Endometrial microvascular endothelial cells (primary cell): ENCODE results near the gene RILPL1. TPM values are rescaled to one million over a fixed set of nuclear protein-coding genes. Genes with fewer than 3 reads are reported as not detected.
"Not testable (repeated sequence)": the region's sequence is repeated elsewhere in the genome, so short reads cannot be mapped to it uniquely, and the experiment has no call there.

ENCODE experiments used
- in situ Hi-C: cut with HindIII; loops from 2 replicates; pipeline ENCODE4 v1.10.0; 2017; ENCODE audit warnings: low sequenced_read_pairs, low pct_unique_long_range_greater_than_20kb; ENCODE audit errors: inconsistent ontology term
- total RNA-seq: library from RNA; depleted of rRNA; stranded (reverse); fragments of >200 nt; gene quantifications from one replicate; pipeline ENCODE4 v1.2.3, GENCODE V29; 2015; ENCODE audit errors: inconsistent ontology term

RILPL1 gene
- total RNA-seq, 1 donor from 2014 or later = 7.6 TPM

DNA sequence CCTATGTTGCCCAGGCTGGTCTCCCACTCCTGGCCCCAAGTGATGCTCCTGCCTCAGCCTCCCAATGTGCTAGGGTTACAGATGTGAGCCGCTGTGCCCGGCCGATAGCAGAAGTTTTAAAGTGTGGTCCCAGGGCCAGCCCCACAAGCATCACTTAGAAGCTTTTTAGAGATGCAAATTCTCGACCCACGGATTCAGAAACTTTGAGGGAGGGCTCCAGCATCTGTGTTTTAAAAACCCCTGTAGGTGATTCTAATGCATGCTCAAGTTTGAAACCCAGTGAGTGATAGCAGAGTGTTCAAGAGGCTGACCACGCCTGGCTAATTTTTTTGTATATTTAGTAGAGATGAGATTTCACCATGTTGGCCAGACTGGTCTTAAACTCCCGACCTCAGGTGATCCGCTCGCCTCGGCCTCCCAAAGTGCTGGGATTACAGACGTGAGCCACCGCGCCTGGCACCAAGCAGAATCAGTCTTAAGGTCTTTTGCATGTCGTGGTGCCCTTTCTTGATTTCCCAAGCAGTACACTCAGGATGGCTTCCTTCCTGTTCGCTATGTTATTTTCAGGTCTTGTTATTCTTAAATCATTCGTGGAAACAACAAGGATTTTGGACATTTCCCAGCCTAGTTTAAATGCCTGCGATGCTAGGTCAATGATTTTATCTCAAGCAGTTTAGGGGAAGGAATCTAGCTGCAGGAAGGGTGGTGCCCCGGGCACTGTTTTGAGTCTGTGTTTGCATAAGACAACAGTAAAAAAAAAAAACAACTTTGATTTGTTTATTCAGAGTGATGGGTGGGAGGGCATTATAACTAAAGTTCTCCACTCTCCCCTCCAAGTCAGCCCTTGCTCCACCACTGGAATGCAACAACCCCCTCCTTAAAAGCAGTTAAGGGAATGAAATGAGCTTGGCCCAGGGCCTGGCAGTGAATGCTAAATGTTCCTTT, 87.9 kb downstream of the RILPL1 start:
- in situ Hi-C loops = no loop called here

DNA sequence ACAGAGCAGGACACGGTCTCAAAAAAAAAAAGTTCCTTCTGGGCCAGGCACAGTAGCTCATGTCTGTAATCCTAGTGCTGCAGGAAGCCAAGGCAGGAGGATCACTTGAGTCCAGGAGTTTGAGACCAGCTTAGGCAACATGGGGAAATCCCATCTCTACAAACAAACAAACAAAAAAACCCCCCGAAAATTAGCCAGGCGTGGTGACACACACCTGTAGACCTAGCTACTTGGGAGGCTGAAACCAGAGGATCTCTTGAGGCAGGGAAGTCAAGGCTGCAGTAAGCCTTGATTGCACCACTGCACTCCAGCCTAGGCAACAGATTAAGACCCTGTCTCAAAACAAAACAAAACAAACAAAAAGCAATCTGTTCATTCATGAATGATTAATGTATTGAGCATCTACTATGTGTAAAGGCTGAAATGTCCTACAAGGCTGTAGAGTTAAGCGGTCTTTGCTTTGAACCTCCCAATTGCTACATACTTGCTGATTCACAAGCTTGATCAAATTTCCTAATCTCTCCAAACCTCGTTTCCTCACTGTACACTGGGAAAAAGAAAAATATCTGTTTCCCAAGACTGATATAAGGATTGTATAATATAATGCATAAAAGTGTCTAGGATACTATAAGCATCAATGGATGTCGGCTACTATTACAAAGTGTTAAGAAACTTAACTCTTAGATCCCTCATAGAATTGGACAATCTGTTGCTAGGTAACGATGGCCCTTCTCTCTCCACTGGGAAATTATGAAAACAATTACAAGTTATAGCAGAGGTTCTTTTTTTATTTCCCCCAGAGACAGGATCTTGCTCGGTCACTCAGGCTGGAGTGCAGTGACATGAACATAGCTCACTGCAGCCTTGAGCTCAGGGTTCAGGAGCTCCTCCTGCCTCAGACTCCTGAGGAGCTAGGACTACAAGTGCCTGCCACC, 89.2 kb downstream of the RILPL1 start:
- in situ Hi-C loops = no loop called here

DNA sequence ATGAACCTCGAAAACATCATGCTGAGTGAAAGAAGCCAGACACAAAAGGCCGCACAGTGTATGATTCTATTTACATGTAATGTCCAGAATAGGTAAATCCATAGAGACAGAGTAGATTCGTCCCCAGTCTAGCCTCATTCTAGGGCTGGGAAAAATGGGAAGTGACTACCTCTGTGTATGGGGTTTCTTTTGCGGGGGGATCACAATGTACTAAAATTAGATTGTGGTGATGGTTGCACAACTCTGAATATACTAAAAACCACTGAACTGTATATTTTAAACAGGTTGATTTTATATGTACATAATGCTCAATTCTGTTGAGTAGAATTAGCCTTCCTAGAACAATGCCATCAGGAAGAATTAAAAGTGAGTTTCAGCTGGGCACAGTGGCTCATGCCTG, 90.7 kb downstream of the RILPL1 start:
- in situ Hi-C loops = no loop called here

DNA sequence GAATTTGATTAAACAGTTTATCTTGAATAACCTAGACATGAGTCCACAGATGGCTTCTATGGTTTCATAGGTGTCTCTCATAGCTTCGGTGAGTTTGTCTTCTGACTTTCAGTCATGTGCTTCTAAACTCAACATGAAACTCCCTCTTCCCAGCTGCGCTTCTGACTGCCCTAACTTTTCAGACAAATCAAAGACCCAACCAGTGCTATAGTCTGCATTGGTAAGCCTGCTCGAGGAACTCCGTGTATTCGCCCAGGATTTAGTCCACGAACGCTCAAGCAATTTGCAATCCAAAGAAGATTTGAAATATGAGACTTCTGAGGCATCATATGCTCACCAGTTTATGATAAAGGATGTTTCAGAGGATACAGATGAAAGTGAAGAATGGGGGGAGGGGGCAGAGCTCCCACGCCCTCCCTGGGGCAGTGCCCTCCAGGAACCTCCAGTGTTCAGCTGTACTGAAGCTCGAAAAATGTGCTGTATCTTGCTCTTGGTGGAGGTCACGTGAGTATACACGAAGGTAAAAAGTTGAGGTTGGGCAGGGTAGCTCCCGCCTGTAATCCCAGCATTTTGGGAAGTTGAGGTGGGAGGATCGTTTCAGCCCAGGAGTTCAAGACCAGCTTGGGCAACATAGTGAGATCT, 91.9 kb downstream of the RILPL1 start:
- in situ Hi-C loops = no loop called here

DNA sequence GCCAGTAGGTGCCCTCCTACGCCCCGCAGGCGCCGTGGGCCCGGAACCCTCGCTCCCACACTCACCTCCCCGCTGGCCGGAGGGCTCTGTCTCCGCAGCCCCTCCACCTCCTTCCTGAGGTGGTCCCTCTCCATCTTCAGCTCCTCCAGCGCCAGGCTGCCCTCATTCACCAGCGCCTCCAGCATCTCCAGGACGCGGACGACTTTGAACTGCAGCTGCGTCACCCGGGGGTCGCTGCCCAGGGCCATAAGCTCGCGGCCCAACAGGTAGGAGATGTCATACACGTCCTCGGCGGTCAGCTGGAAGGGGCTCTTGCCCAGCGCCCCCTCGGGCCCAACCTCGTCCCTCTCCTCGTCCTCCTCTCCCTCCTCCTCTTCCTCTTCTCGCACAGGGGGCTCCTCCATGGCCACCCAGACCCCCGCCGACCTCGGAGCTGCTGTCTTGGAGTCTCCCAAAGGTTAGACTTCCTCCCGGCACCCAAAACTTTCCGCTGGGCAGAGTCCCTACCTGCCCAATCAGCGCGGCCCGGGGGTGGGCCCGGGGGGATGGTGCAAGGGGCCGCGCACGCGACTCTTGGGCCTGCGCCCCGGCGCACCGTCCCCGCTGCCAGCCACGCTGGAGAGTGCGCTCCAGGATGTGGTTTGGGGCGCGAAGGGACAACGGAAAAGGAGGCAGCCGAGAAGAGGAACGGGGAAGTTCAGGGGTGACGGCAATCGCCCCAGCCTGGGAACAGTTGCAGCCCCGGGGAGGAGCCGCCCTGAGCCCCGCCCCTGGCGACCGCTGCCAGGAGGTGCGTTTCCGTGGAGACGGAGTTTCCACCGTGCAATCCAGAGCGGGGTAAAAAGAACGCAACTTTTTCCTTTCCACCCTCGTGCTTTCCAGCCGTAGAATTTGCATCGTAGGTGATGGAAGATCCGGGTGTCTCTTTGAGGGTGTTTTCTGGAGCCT, 97.2 kb downstream of the RILPL1 start, which contains the start of gene RILPL2:
RILPL2 (minus strand) TSS at position 668 of the 948 bp plus-strand sequence; CDS start at position 404, 264 bp downstream.
- in situ Hi-C loops = no loop called here

DNA sequence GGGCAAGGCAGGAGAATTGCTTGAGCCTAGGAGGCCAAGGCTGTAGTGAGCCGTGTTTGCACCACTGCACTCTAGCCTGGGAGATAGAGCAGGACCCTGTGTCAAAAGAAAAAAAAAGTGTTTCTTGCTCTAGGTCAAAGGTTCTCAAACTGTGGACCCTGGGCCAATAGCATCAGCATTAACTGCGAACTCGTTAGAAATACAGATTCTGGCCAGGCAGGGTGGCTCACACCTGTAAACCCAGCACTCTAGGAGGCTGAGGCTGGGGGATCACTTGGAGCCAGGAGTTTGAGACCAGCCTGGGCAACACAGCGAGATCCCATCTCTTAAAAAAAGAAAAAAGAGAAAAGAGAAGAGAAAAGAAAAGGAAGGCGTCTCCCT, 97.9 kb downstream of the RILPL1 start:
- in situ Hi-C loops = no loop called here

DNA sequence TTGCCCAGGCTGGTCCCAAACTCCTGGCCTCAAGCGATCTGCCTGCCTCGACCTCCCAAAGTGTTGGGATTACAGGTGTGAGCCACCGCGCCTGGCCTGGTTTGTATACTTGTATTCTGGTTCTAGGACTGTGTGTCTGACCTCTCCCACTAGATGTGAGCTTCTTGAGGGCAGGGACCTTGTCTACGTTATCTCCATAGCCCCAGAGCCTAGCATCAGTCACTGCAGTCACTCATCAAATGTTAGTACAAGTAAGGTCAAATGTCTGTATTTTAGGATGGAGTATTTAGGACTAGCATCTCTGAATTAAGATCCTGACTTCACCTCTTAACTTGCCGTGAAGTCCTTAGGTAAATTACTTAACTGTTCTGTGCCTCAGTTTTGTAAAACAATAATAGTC, 99.9 kb downstream of the RILPL1 start:
- in situ Hi-C loops = no loop called here

DNA sequence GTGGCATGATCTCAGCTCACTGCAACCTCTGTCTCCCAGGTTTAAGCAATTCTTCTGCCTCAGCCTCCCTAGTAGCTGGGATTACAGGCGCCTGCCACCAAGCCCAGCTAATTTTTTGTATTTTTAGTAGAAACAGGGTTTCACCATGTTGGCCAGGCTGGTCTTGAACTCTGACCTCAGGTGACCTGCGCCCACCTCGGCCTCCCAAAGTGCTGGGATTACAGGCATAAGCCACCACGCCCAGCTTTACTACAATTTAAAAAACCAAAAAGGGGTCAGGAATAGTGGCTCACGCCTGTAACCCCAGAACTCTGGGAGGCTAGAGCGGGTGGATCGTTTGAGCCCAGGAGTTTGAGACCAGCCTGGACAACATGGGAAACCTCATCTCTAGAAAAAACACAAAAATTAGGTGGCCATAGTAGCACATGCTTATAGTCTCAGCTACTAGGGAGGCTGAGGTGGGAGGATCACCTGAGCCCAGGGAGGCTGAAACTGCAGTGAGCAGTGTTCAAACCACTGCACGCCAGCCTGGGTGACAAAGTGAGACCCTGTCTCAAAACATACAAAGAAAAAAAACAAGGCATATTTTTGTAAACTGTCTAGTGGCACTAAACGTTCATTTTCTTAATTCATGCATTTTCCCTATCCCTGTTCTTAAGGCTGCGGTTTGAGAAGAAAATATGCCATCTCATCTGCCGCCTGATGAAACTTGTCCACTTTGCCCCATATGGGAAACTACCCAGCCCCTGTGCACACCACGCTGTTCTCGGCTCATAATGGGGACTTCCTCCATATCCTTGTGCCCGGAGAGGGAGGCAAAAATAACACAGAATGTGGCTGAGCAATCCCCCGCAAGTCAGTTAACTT, 101.3 kb downstream of the RILPL1 start:
- in situ Hi-C loops = not testable (repeated sequence)

DNA sequence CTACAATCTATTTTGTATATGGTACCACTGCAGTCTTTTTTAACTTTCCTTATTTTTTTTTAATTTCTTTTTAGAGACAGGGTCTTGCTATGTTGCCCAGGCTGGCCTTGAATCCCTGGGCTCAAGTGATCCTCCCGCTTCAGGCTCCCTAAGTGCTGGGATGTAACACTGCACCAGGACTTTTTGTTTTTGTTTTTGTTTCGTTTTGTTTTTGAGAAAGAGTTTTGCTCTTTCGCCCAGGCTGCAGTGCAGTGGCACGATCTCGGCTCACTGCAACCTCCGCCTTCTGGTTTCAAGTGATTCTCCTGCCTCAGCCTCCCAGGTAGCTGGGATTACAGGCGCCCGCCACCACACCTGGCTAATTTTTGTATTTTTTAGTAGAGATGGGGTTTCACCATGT, 104.4 kb downstream of the RILPL1 start:
- in situ Hi-C loops = not testable (repeated sequence)

DNA sequence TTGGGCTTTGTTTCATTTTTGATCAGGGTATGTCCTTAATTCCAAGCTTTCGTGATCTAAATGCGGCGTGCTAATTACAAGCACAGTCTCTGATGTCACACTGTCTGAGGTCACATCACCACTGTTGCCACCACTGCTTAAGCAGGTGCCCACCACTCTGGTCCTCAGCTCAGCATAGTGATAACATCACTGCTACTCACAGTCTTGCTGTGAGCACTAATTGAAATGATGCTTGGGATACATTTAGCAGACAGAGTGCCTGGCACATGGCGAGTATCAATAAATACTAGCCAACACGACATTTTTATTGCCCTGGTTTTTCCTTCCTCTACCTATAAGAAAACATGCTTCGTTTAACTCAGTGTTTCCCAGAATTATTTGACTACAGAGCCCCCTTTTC, 104.9 kb downstream of the RILPL1 start:
- in situ Hi-C loops = no loop called here

DNA sequence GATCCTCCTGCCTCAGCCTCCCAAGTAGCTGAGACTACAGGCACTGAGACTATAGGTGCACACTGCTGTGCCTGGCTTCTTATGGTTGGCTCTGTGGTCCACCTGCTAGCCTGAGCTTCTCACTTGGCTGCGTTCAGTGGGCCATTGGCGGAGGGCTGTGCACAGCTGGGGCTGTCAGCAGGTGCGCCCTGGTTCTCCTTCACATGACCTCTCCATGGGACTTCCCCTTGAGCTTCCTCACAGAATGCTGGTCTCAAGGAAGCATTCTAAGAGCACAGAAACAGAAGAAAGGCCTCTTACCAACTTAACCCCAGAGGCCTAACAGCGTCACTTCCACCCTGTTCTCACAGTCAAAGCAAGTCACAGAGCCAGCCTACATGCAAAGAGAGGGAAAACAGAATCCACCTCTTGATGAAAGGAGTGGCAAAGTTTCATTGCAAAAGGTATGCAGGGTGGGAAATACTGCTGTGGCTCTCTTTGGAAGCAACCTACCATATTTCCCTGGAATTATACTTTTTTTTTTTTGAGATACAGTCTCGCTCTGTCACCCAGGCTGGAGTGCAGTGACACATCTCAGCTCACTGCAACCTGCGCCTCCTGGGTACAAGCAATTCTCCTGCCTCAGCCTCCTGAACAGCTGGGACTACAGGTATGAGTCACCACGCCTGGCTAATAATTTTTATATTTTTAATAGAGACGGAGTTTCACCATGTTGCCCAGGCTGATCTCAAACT, 106.3 kb downstream of the RILPL1 start:
- in situ Hi-C loops = no loop called here

DNA sequence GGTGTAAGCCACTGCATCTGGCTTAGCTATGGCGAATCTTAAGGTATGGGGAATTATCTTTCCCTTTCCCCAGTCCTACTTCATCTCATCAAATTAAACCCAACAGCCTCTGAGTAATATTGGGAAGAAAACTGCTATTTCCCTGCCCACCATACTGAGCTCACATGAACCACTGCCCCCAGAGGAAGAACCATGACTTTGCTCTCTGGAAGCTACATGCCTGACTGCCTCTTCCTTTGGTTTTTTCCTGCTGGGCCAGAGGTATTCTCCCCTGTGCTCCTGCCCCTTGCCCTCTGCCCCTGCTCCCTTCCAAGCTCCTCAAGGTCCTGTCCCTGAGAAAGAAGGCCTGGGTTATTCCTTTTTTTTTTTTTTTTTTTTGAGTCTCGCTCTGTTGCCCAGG, 112.2 kb downstream of the RILPL1 start:
- in situ Hi-C loops = no loop called here

Other genes with a start within 250 kb of the RILPL1 start
- 22.2 TPM for gene SBNO1, start 168.9 kb downstream of the RILPL1 start, total RNA-seq
- 36.3 TPM for gene KMT5A, start 149.6 kb downstream of the RILPL1 start, total RNA-seq
- 3.4 TPM for gene RILPL2, start 97.0 kb downstream of the RILPL1 start, total RNA-seq
- gene SNRNP35, start 75.6 kb downstream of the RILPL1 start, total RNA-seq = 10.2 TPM
- gene TMED2, start 50.8 kb upstream of the RILPL1 start, total RNA-seq = 194 TPM
- gene DDX55, start 68.4 kb upstream of the RILPL1 start, total RNA-seq = 15.2 TPM
- gene EIF2B1, start 100.0 kb upstream of the RILPL1 start, total RNA-seq = 67.7 TPM
- gene GTF2H3, start 100.1 kb upstream of the RILPL1 start, total RNA-seq = 35.0 TPM
- gene TCTN2, start 137.4 kb upstream of the RILPL1 start, total RNA-seq = 4.1 TPM
- gene ATP6V0A2, start 178.6 kb upstream of the RILPL1 start, total RNA-seq = 12.2 TPM
- 0.09 TPM for gene DNAH10, start 228.6 kb upstream of the RILPL1 start, total RNA-seq